ENCODE measurements around the gene ITPRIPL1. TPM values are rescaled to one million over a fixed set of nuclear protein-coding genes. Genes with fewer than 3 reads are reported as not detected.

ITPRIPL1 gene
- total and polyA plus RNA-seq, 2 of the 4 experiments (the other 2 are of a cell fraction), result 0.84 to 1.1 TPM

DNA sequence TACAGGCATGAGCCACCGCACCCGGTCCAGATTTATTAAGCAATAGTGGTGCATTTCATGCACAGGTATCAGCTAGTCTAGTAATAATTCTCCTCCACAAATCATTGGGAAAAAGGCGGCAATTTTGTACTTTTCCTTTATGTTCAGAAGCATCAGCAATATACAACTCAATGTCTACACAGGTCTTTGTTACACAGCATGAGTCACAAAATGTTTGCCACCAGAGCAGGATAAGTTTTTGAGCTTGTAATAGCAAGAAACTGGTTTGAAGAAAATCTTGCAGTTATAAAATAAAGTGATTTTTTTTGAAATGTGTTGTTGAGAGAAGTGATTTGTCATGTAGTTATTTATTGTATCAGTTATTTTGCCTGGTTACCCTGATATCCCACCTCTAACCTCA lies 4.8 kb upstream of the ITPRIPL1 start:
- Histone ChIP-seq H2BK120ac (ENCODE audit: low read depth, low read length) (no peak overlapping the region), H3K9me3 (ENCODE audit: control insufficient read depth, insufficient read depth, low read length) (no peaks in the 10 kb centered on the region), H2BK20ac (ENCODE audit: low read depth, low read length) (no peak overlapping the region), H3K4me2 (ENCODE audit: low read depth, low read length) (no peak overlapping the region), H2BK15ac (ENCODE audit: low read depth, low read length) (no peak overlapping the region), H2BK5ac (ENCODE audit: low read depth, low read length, poor library complexity, severe bottlenecking) (no peak overlapping the region), H3K18ac (ENCODE audit: low read depth, low read length) (no peak overlapping the region), H2AFZ (replicated peaks; ENCODE audit: low read length, poor library complexity) (no peak overlapping the region), H3K36me3 (ENCODE audit: control insufficient read depth, insufficient read depth, low read length) (no peaks in the 10 kb centered on the region), H3K4me3 (ENCODE audit: insufficient read depth, low read depth, low read length) (no peak overlapping the region), H3K4ac (ENCODE audit: low read depth, low read length) (no peak overlapping the region), H3K79me1 (ENCODE audit: low read depth in 1 of 2, low read length in 2 of 2) (no peaks in the 10 kb centered on the region), H3K27ac (ENCODE audit: insufficient read depth, low read length) (no peak overlapping the region), H3K56ac (ENCODE audit: extremely low read depth, insufficient read depth, low read length) (no peak overlapping the region), H3K9me1 (ENCODE audit: insufficient read depth, low read length) (peaks cover 12% of the 10 kb centered on the region), H4K91ac (ENCODE audit: insufficient read depth, low read depth, low read length) (no peak overlapping the region), H3K14ac (replicated peaks; ENCODE audit: low read depth, low read length) (no peak overlapping the region), H3K27me3 (ENCODE audit: control insufficient read depth, insufficient read depth, low read length) (peaks cover 12% of the 10 kb centered on the region), H4K20me1 (ENCODE audit: insufficient read depth, low read length) (no peaks in the 10 kb centered on the region), H4K5ac (ENCODE audit: low read depth, low read length) (no peak overlapping the region), H2AK5ac (ENCODE audit: low read depth, low read length) (no peak overlapping the region), H4K8ac (ENCODE audit: low read depth in 2 of 2, low read length in 2 of 2) (no peak overlapping the region), H3K9ac (ENCODE audit: low read depth, low read length) (no peak overlapping the region), H3K4me1 (ENCODE audit: control insufficient read depth, insufficient read depth, low read length) (peaks cover 8% of the 10 kb centered on the region), H3K23ac (ENCODE audit: low read depth, low read length) (no peak overlapping the region), H2AK9ac (replicated peaks; ENCODE audit: low read depth, low read length, poor library complexity) (no peak overlapping the region)
- no peak for DNase-seq
- no TSS peak for BruUV-seq (replicated peaks)
- CTCF ChIA-PET, result interaction anchor here (0.6 to 1.1 kb wide), 2 partner anchors 9 to 57 kb away, joined by 3 read pairs; no protein-coding TSS in a partner anchor
- TF ChIP-seq BHLHE40 (IDR thresholded peaks at IDR 0.05; ENCODE audit: low read depth, low read length), result no peak
- no peak for TF ChIP-seq POLR2A (IDR thresholded peaks at IDR 0.05; ENCODE audit: low read depth, low read length)
- TF ChIP-seq, protein P1, sequence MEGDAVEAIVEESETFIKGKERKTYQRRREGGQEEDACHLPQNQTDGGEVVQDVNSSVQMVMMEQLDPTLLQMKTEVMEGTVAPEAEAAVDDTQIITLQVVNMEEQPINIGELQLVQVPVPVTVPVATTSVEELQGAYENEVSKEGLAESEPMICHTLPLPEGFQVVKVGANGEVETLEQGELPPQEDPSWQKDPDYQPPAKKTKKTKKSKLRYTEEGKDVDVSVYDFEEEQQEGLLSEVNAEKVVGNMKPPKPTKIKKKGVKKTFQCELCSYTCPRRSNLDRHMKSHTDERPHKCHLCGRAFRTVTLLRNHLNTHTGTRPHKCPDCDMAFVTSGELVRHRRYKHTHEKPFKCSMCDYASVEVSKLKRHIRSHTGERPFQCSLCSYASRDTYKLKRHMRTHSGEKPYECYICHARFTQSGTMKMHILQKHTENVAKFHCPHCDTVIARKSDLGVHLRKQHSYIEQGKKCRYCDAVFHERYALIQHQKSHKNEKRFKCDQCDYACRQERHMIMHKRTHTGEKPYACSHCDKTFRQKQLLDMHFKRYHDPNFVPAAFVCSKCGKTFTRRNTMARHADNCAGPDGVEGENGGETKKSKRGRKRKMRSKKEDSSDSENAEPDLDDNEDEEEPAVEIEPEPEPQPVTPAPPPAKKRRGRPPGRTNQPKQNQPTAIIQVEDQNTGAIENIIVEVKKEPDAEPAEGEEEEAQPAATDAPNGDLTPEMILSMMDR (conservative IDR thresholded peaks at IDR 0.05; ENCODE audit: low read depth, low read length), result no peak
- TF ChIP-seq, protein P2, sequence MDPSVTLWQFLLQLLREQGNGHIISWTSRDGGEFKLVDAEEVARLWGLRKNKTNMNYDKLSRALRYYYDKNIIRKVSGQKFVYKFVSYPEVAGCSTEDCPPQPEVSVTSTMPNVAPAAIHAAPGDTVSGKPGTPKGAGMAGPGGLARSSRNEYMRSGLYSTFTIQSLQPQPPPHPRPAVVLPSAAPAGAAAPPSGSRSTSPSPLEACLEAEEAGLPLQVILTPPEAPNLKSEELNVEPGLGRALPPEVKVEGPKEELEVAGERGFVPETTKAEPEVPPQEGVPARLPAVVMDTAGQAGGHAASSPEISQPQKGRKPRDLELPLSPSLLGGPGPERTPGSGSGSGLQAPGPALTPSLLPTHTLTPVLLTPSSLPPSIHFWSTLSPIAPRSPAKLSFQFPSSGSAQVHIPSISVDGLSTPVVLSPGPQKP (IDR thresholded peaks at IDR 0.05; ENCODE audit: borderline replicate concordance, low read depth, low read length), result no peak
- no peak for TF ChIP-seq CHD1 (IDR thresholded peaks at IDR 0.05; ENCODE audit: low read depth, low read length)
- no peak for TF ChIP-seq RAD21 (IDR thresholded peaks at IDR 0.05; ENCODE audit: low read length)
- no peak for TF ChIP-seq MXI1 (IDR thresholded peaks at IDR 0.05; ENCODE audit: borderline replicate concordance, low read depth, low read length)
- no peak for TF ChIP-seq MAZ (IDR thresholded peaks at IDR 0.05; ENCODE audit: borderline replicate concordance, low read depth, low read length)
- no peak for TF ChIP-seq RFX5 (IDR thresholded peaks at IDR 0.05; ENCODE audit: low read depth, low read length)
- TF ChIP-seq, protein P3, sequence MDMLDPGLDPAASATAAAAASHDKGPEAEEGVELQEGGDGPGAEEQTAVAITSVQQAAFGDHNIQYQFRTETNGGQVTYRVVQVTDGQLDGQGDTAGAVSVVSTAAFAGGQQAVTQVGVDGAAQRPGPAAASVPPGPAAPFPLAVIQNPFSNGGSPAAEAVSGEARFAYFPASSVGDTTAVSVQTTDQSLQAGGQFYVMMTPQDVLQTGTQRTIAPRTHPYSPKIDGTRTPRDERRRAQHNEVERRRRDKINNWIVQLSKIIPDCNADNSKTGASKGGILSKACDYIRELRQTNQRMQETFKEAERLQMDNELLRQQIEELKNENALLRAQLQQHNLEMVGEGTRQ (IDR thresholded peaks at IDR 0.05; ENCODE audit: low read depth, low read length), result no peak
- no peak for TF ChIP-seq MAFK (IDR thresholded peaks at IDR 0.05; ENCODE audit: low read depth, low read length)
- no peak for TF ChIP-seq RCOR1 (IDR thresholded peaks at IDR 0.05; ENCODE audit: insufficient replicate concordance, low read length)
- no peak for TF ChIP-seq FOS (IDR thresholded peaks at IDR 0.05; ENCODE audit: low read depth, low read length)
- TF ChIP-seq SMC3 (IDR thresholded peaks at IDR 0.05; ENCODE audit: low read depth, low read length), result no peak
- TF ChIP-seq CEBPB (IDR thresholded peaks at IDR 0.05; ENCODE audit: low read depth, low read length), result no peak
- dilution Hi-C loops (cut with HindIII; ENCODE audit: low sequenced_read_pairs, unreplicated experiment), result no loop called here
- 79% methylated on average over 2 of the region's 3 CpGs; no CpG with 5 or more reads in 1 of the 2 experiments for WGBS, 2 experiments (ENCODE audit: extremely low coverage in 2 of 2, insufficient read length in 1 of 2)
- in situ Hi-C loops (cut with MboI; ENCODE audit: low sequenced_read_pairs), result no loop called here
- no peak for ATAC-seq (ENCODE audit: low read depth)
- POLR2A ChIA-PET (ENCODE audit: unreplicated experiment), result no interaction called here
- intact Hi-C loops (cut with micrococcal nuclease), result no loop called here
